SKM-1 (cell line): ENCODE data around the gene RNLS.
A peak's percentile ranks its signal among the peaks of the same experiment; 100 is the strongest.

Source experiments
- DNase-seq: peaks from one replicate; lab custom pipeline; 2025; ENCODE audit not compliant: unreplicated experiment; lab: John Stamatoyannopoulos, UW

The RNLS gene

GRCh38 chr10:88582806-88583583, at the start of gene RNLS:
Gene RNLS, minus strand, starts transcription at chr10:88583318.
- peak; percentile 6 for DNase-seq

- DNase-seq = no peak
Observed at GRCh38 chr10:88624840-88625239, 41.7 kb upstream of the RNLS start.

- DNase-seq = no peak
Observed at GRCh38 chr10:88623835-88624234, 40.7 kb upstream of the RNLS start.

- no peak for DNase-seq
Observed at GRCh38 chr10:88620441-88620840, 37.3 kb upstream of the RNLS start.

GRCh38 chr10:88618496-88618895, 35.4 kb upstream of the RNLS start:
- DNase-seq = no peak

GRCh38 chr10:88617772-88618300, 34.7 kb upstream of the RNLS start:
- DNase-seq = no peak

- DNase-seq = no peak
Observed at GRCh38 chr10:88616250-88616977, 33.3 kb upstream of the RNLS start.

- DNase-seq = no peak
Observed at GRCh38 chr10:88608780-88609179, 25.7 kb upstream of the RNLS start.

GRCh38 chr10:88608052-88608732, 25.1 kb upstream of the RNLS start:
- DNase-seq = no peak

GRCh38 chr10:88598055-88598454, 14.9 kb upstream of the RNLS start:
- DNase-seq = peak; percentile 92

- DNase-seq = no peak
Observed at GRCh38 chr10:88594482-88594881, 11.4 kb upstream of the RNLS start.

- no peak for DNase-seq
Observed at GRCh38 chr10:88592906-88593305, 9.8 kb upstream of the RNLS start.

- no peak for DNase-seq
Observed at GRCh38 chr10:88592381-88592780, 9.3 kb upstream of the RNLS start.

- no peak for DNase-seq
Observed at GRCh38 chr10:88586462-88586861, 3.3 kb upstream of the RNLS start, which contains the start of gene LIPJ. Gene LIPJ, plus strand, starts transcription at chr10:88586762. Its CDS starts 3,926 bp downstream, at chr10:88590688.

- DNase-seq = no peak
Observed at GRCh38 chr10:88583584-88583957, 453 bp upstream of the RNLS start.

GRCh38 chr10:88582411-88582805, 710 bp downstream of the RNLS start:
- no peak for DNase-seq

- DNase-seq = peak; percentile 29
Observed at GRCh38 chr10:88565072-88565471, 18.0 kb downstream of the RNLS start.

- no peak for DNase-seq
Observed at GRCh38 chr10:88562152-88562551, 21.0 kb downstream of the RNLS start.

- DNase-seq = no peak
Observed at GRCh38 chr10:88557658-88558057, 25.5 kb downstream of the RNLS start.

- DNase-seq = no peak
Observed at GRCh38 chr10:88557256-88557655, 25.9 kb downstream of the RNLS start.

- peak; percentile 5 for DNase-seq
Observed at GRCh38 chr10:88555190-88555908, 27.8 kb downstream of the RNLS start.
